K562 (cell line): ENCODE results near the gene COL26A1.

Experiments
- ATF6 ChIP-seq: sonication (generic); formaldehyde crosslinking; IDR thresholded peaks from 2 replicates; pipeline ENCODE4 v1.4.0; 2020; ENCODE audit warnings: mild to moderate bottlenecking, missing genetic modification reagents
- CBX5 ChIP-seq: IDR thresholded peaks from 2 replicates; pipeline ENCODE4 v1.6.1; 2014; ENCODE audit warnings: low read depth, borderline replicate concordance
- TCF7L2 ChIP-seq: fragments of 150-350 bp; IDR thresholded peaks from 2 replicates; pipeline ENCODE4 v1.6.1; 2016; ENCODE audit warnings: low read depth, mild to moderate bottlenecking, low read length, moderate library complexity
- ZNF780A ChIP-seq: fragments of 250-450 bp; sonication (Bioruptor Pico); IDR thresholded peaks from 2 replicates; pipeline ENCODE4 v1.5.0; 2021; ENCODE audit warnings: mild to moderate bottlenecking

DNA sequence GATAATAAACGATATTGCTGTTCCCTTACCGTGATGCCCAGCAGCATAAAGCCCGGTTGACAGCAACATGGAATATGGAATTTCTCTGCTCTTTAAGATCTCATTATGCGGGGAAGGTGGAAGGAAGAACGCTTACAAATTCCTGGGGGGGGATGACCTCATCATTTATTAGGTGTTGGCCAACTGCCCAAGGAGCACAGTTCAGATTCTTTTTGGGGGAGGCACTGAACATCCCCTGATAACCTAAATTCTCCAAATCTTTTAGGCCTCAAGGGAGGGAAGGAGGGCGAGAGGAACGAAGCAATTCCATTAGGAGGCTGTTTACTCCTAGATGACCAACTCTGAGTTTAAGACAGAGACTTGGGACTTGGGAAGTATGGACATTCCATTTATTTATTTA, 5.2 kb upstream of the COL26A1 start:
- no peak for TF ChIP-seq ZNF780A
- no peak for TF ChIP-seq ATF6 (CRISPR knock-in tag)
- TF ChIP-seq TCF7L2, result no peak
- TF ChIP-seq CBX5, result no peak
